ENCODE results near the gene CFDP1. TPM values are rescaled to one million over a fixed set of nuclear protein-coding genes. Genes with fewer than 3 reads are reported as not detected.
A peak's percentile ranks its signal among the peaks of the same experiment; 100 is the strongest.

The CFDP1 gene
- total and polyA plus RNA-seq, 11 donors = 17.7 to 60.6 (median 25.3) TPM

- 92 to 97% (median 96%) methylated on average over 40 to 47 of the region's 47 CpGs for WGBS, 4 donors
- intact Hi-C loops (cut with DNase I) = loop anchor here in 6 of 10 donors (10.0 kb wide), 6 partner anchors 65 to 275 kb away; partner anchors contain the start of genes ADAT1 (in 1 of the 6) and TMEM231 (in 1 of the 6)
- Histone ChIP-seq H3K27me3 (peaks cover 0 to 2% (median 0%) of the 10 kb centered on the region in 9 donors), H3K36me3 (no peaks in the 10 kb centered on the region), H3K4me1 (no peaks in the 10 kb centered on the region), H3K9me3 (no peaks in the 10 kb centered on the region), H3K27ac (no peak overlapping the region), H3K4me3 (no peak overlapping the region)
- ATAC-seq (peak in 1 of 4 donors; percentile 16), DNase-seq (no peak)
- TF ChIP-seq POLR2A (IDR thresholded peaks at IDR 0.05) = no peak
- TF ChIP-seq CTCF (IDR thresholded peaks at IDR 0.05) = no peak
Observed at GRCh38 chr16:75479421-75479990, 46.2 kb upstream of the CFDP1 start.

GRCh38 chr16:75478480-75479345, 45.4 kb upstream of the CFDP1 start:
- WGBS, 4 donors = 95 to 96% (median 96%) methylated on average over 56 to 80 of the region's 80 CpGs
- Histone ChIP-seq H3K27me3 (peaks cover 0 to 2% (median 0%) of the 10 kb centered on the region in 9 donors), H3K4me3 (no peak overlapping the region), H3K4me1 (no peaks in the 10 kb centered on the region), H3K36me3 (no peaks in the 10 kb centered on the region), H3K27ac (no peak overlapping the region), H3K9me3 (no peaks in the 10 kb centered on the region)
- TF ChIP-seq POLR2A (IDR thresholded peaks at IDR 0.05) (no peak), CTCF (IDR thresholded peaks at IDR 0.05) (no peak)
- ATAC-seq (no peak), DNase-seq (no peak)
- intact Hi-C loops (cut with DNase I) = loop anchor here in 6 of 10 donors (10.0 kb wide), 6 partner anchors 66 to 276 kb away; partner anchors contain the start of genes ADAT1 (in 1 of the 6) and TMEM231 (in 1 of the 6)

GRCh38 chr16:75477680-75478473, 44.6 kb upstream of the CFDP1 start:
- no peak overlapping the region for H3K27ac ChIP-seq
- H3K4me3 ChIP-seq = no peak overlapping the region
- H3K9me3 ChIP-seq = no peaks in the 10 kb centered on the region
- WGBS, 4 donors = 53 to 70% (median 69%) methylated on average over 4 of the region's 4 CpGs
- ATAC-seq = peak in 1 of 4 donors; percentile 40
- H3K27me3 ChIP-seq = peaks cover 0 to 2% (median 0%) of the 10 kb centered on the region in 9 donors
- DNase-seq = no peak
- H3K4me1 ChIP-seq = no peaks in the 10 kb centered on the region
- TF ChIP-seq CTCF (IDR thresholded peaks at IDR 0.05) = no peak
- no peak for TF ChIP-seq POLR2A (IDR thresholded peaks at IDR 0.05)
- intact Hi-C loops (cut with DNase I) = loop anchor here in 6 of 10 donors (10.0 kb wide), 6 partner anchors 67 to 277 kb away; partner anchors contain the start of genes ADAT1 (in 1 of the 6) and TMEM231 (in 1 of the 6)
- H3K36me3 ChIP-seq = no peaks in the 10 kb centered on the region

Data from heart left ventricle (tissue), 16 donors.